HCT116 (cell line): ENCODE data around the gene PDCD5. TPM values are rescaled to one million over a fixed set of nuclear protein-coding genes. Genes with fewer than 3 reads are reported as not detected.

Experiments used
- ATAC-seq: fragments of 200-7000 bp; cut with Tn5 transposase; 2 replicates; pipeline ENCODE4 v1.9.1; 2020; ENCODE audit warnings: mild to moderate bottlenecking, moderate library complexity
- BruUV-seq: library from RNA; stranded (reverse); fragments of 400-500 nt; replicated peaks from 2 replicates; lab custom pipeline; 2021; lab: Mats Ljungman, UMichigan
- CTCF ChIA-PET: fragments of 300-600 bp; sonication (Branson Sonifier 250); formaldehyde crosslinking; loops from one replicate; lab custom pipeline; 2021; ENCODE audit warnings: antibody characterized with exemption; lab: Charles Lee
- POLR2A ChIA-PET: fragments of 300-600, 350-600 bp; sonication (Branson Sonifier 250); formaldehyde crosslinking; loops from one replicate; lab custom pipeline; 2021; ENCODE audit warnings: antibody characterized with exemption; lab: Charles Lee
- RAD21 ChIA-PET, 2 experiments: fragments of 300-600 bp; sonication (Branson Sonifier 250); formaldehyde crosslinking; loops; one replicate each; lab custom pipeline; 2023; ENCODE audit warnings: low total read pairs in 2 of 2; ENCODE audit not compliant: uncharacterized antibody in 2 of 2, unreplicated experiment in 2 of 2, low non-redundant PET in 1 of 2; lab: Charles Lee
- DNase-seq: peaks from one replicate; pipeline ENCODE4 v3.0.0-alpha.2; 2010; ENCODE audit warnings: low read depth, low spot score
- H2AFZ ChIP-seq: fragments of 200-600 bp; shearing (Covaris generic), sonication (generic); 2 replicates; pipeline ENCODE4 v1.6.1; 2017; ENCODE audit warnings: low read depth, mixed run types, mixed read lengths, antibody characterized with exemption, low read length; ENCODE audit not compliant: poor library complexity, severe bottlenecking
- H3K27ac ChIP-seq: 2 replicates; pipeline ENCODE4 v1.5.1; 2012; ENCODE audit warnings: low read depth, low read length
- H3K27me3 ChIP-seq: fragments of 200-600 bp; sonication (generic); 2 replicates; pipeline ENCODE4 v1.6.1; 2016; ENCODE audit warnings: mixed run types, low read length, mixed read lengths; ENCODE audit not compliant: insufficient read depth
- H3K36me3 ChIP-seq, 2 experiments: fragments of 200-500 bp in 1 of 2; fragments of 200-600 bp in 1 of 2; sonication (Bioruptor generic) in 1 of 2; sonication (generic) in 1 of 2; 2 replicates each; pipeline versions ENCODE4 v1.5.1 to v1.6.1; 2014 to 2016; ENCODE audit warnings: low read length in 2 of 2, inconsistent platforms in 1 of 2, mixed read lengths in 1 of 2, mixed run types in 1 of 2; ENCODE audit not compliant: insufficient read depth in 2 of 2, control insufficient read depth in 1 of 2
- H3K4me1 ChIP-seq, 2 experiments: fragments of 200-600 bp in 1 of 2; sonication (generic) in 1 of 2; 2 replicates each; pipeline versions ENCODE4 v1.5.1 to v1.6.1; 2012 to 2017; ENCODE audit warnings: low read length in 2 of 2, inconsistent platforms in 1 of 2, mild to moderate bottlenecking in 1 of 2, mixed read lengths in 1 of 2, mixed run types in 1 of 2, moderate library complexity in 1 of 2; ENCODE audit not compliant: insufficient read depth in 2 of 2, control insufficient read depth in 1 of 2
- H3K4me2 ChIP-seq: fragments of 200-600 bp; sonication (generic); 2 replicates; pipeline ENCODE4 v1.6.1; 2017; ENCODE audit warnings: mixed run types, low read length, mixed read lengths
- H3K4me3 ChIP-seq, 2 experiments: fragments of 200-600 bp in 1 of 2; sonication (generic) in 1 of 2; replicated peaks in 1 of 2; 2 replicates each; pipeline ENCODE4 v1.5.1; 2011 to 2016; ENCODE audit warnings: low read length in 2 of 2, control low read depth in 1 of 2, low read depth in 1 of 2, mild to moderate bottlenecking in 1 of 2, mixed read lengths in 1 of 2, mixed run types in 1 of 2
- H3K79me2 ChIP-seq: fragments of 200-600 bp; sonication (generic); 2 replicates; pipeline ENCODE4 v1.6.1; 2017; ENCODE audit warnings: mild to moderate bottlenecking, mixed run types, low read length, moderate library complexity, mixed read lengths; ENCODE audit not compliant: insufficient read depth
- H3K9ac ChIP-seq: fragments of 200-600 bp; sonication (generic); 2 replicates; pipeline ENCODE4 v1.6.1; 2016; ENCODE audit warnings: low read length, mixed read lengths
- H3K9me2 ChIP-seq: fragments of 200-600 bp; sonication (generic), shearing (Covaris generic); 2 replicates; pipeline ENCODE4 v1.6.1; 2017; ENCODE audit warnings: mixed run types, mild to moderate bottlenecking, moderate library complexity; ENCODE audit not compliant: insufficient read depth
- H3K9me3 ChIP-seq, 2 experiments: fragments of 200-500 bp in 1 of 2; fragments of 200-600 bp in 1 of 2; sonication (Bioruptor generic) in 1 of 2; sonication (generic) in 1 of 2; 2 replicates each; pipeline ENCODE4 v1.6.1; 2014 to 2017; ENCODE audit warnings: low read length in 2 of 2, mixed read lengths in 2 of 2, inconsistent platforms in 1 of 2, low read depth in 1 of 2, mild to moderate bottlenecking in 1 of 2, mixed run types in 1 of 2, moderate library complexity in 1 of 2; ENCODE audit not compliant: control insufficient read depth in 1 of 2, insufficient read depth in 1 of 2
- H4K20me1 ChIP-seq: fragments of 200-600 bp; sonication (generic), shearing (Covaris generic); 2 replicates; pipeline ENCODE4 v1.6.1; 2017; ENCODE audit warnings: mixed run types, mild to moderate bottlenecking, moderate library complexity; ENCODE audit not compliant: insufficient read depth
- CBX3 ChIP-seq: IDR thresholded peaks from 2 replicates; pipeline ENCODE4 v1.6.1; 2012; ENCODE audit warnings: low read depth
- EZH2phosphoT487 ChIP-seq: fragments of 200-600 bp; IDR thresholded peaks from 2 replicates; pipeline ENCODE4 v1.6.1; 2018; ENCODE audit warnings: antibody characterized with exemption, borderline replicate concordance
- POLR2AphosphoS5 ChIP-seq: IDR thresholded peaks from 2 replicates; pipeline ENCODE4 v1.6.1; 2011; ENCODE audit warnings: mild to moderate bottlenecking, low read depth, low read length, moderate library complexity
- ZBTB33 ChIP-seq: IDR thresholded peaks from 2 replicates; pipeline ENCODE4 v1.6.1; 2011; ENCODE audit warnings: mild to moderate bottlenecking, low read length, moderate library complexity; ENCODE audit not compliant: insufficient replicate concordance; ENCODE audit errors: extremely low read depth
- ZNF274 ChIP-seq: fragments of 200-500 bp; sonication (Bioruptor generic); IDR thresholded peaks from 2 replicates; pipeline ENCODE4 v1.6.1; 2014; ENCODE audit warnings: mild to moderate bottlenecking, low read depth, low read length, inconsistent platforms
- intact Hi-C: fragments of 100-400 bp; cut with micrococcal nuclease; formaldehyde crosslinking; loops from 2 replicates; pipeline ENCODE4 v1.10.0; 2022
- total RNA-seq: library from RNA; stranded (reverse); gene quantifications from one replicate; pipeline ENCODE4 v1.2.1, GENCODE V29; 2021; ENCODE audit not compliant: unreplicated experiment
- TF ChIP-seq, protein P1 (sequence below), 3 experiments: fragments of 200-600 bp in 1 of 3; sonication (generic) in 1 of 3; IDR thresholded peaks in 2 of 3; conservative IDR thresholded peaks in 1 of 3; 2 replicates each; pipeline ENCODE4 v1.5.1; 2012 to 2017; ENCODE audit warnings: low read depth in 2 of 3, low read length in 2 of 3, antibody characterized with exemption in 1 of 3, borderline replicate concordance in 1 of 3, control low read depth in 1 of 3, mild to moderate bottlenecking in 1 of 3, mixed read lengths in 1 of 3, mixed run types in 1 of 3, moderate library complexity in 1 of 3; ENCODE audit not compliant: insufficient read depth in 1 of 3

PDCD5 gene
- total RNA-seq, 1 experiment from 2014 or later: 143 TPM

DNA sequence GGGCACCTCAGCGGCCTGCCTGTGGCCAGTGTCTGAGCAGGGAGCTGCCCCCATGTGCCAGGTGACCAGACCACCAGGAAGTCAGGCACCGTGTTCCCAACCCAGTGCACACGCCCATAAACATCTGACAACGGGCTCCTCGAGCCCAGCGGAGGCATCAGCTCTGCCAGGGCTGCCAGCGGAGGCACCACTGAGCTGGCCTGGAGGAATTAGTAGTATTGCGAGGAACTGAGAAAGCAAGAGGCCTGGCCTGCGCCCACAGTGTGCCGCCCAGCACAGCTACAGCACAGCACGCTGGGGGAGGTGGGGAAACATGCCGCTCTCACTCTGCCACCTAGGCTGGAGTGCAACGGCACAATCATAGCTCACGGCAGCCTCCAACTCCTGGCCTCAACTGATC is 49.3 kb downstream of the PDCD5 start:
- BruUV-seq: no TSS peak

GRCh38 chr19:32631381-32631780 is 50.4 kb downstream of the PDCD5 start:
- Histone ChIP-seq H3K36me3 (peaks cover 14 to 17% of the 10 kb centered on the region in 2 experiments; a peak in 3 of 4 replicates), H3K4me3 (no peak overlapping the region), H3K9me3 (no peaks in the 10 kb centered on the region), H2AFZ (no peak overlapping the region), H3K27me3 (no peaks in the 10 kb centered on the region), H3K4me2 (no peak overlapping the region), H4K20me1 (no peaks in the 10 kb centered on the region), H3K9me2 (no peaks in the 10 kb centered on the region), H3K79me2 (no peaks in the 10 kb centered on the region), H3K27ac (no peak overlapping the region), H3K9ac (no peak overlapping the region), H3K4me1 (no peaks in the 10 kb centered on the region)
- POLR2A ChIA-PET: no interaction called here
- DNase-seq (no peak), ATAC-seq (no peak)
- intact Hi-C loops: no loop called here
- CTCF ChIA-PET: no interaction called here
- RAD21 ChIA-PET: no interaction called here
- BruUV-seq: no TSS peak
- no peak for TF ChIP-seq CBX3
- no peak for TF ChIP-seq ZBTB33
- no peak for TF ChIP-seq EZH2phosphoT487
- no peak for TF ChIP-seq ZNF274

More for the DNA sequence above, 49.3 kb downstream of the PDCD5 start:
- H3K9me3 ChIP-seq: no peaks in the 10 kb centered on the region
- H3K79me2 ChIP-seq: no peaks in the 10 kb centered on the region
- POLR2A ChIA-PET: no interaction called here
- no peaks in the 10 kb centered on the region for H3K27me3 ChIP-seq
- H4K20me1 ChIP-seq: no peaks in the 10 kb centered on the region
- DNase-seq (no peak), ATAC-seq (peak; percentile 79)
- TF ChIP-seq POLR2AphosphoS5 (no peak), CBX3 (no peak)
- TF ChIP-seq, protein P1, sequence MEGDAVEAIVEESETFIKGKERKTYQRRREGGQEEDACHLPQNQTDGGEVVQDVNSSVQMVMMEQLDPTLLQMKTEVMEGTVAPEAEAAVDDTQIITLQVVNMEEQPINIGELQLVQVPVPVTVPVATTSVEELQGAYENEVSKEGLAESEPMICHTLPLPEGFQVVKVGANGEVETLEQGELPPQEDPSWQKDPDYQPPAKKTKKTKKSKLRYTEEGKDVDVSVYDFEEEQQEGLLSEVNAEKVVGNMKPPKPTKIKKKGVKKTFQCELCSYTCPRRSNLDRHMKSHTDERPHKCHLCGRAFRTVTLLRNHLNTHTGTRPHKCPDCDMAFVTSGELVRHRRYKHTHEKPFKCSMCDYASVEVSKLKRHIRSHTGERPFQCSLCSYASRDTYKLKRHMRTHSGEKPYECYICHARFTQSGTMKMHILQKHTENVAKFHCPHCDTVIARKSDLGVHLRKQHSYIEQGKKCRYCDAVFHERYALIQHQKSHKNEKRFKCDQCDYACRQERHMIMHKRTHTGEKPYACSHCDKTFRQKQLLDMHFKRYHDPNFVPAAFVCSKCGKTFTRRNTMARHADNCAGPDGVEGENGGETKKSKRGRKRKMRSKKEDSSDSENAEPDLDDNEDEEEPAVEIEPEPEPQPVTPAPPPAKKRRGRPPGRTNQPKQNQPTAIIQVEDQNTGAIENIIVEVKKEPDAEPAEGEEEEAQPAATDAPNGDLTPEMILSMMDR (IDR thresholded peaks at IDR 0.05 in 2 of 3, conservative IDR thresholded peaks at IDR 0.05 in 1 of 3; ENCODE audit: borderline replicate concordance in 1 of 3, insufficient read depth in 1 of 3, low read depth in 2 of 3, low read length in 2 of 3): peak in 1 of 3 experiments; percentile 28; a peak in 2 of 6 replicates
- H3K4me1 ChIP-seq: no peaks in the 10 kb centered on the region
- RAD21 ChIA-PET: no interaction called here
- no peak overlapping the region for H3K4me3 ChIP-seq
- no peak overlapping the region for H3K9ac ChIP-seq
- peaks cover 13 to 14% of the 10 kb centered on the region in 2 experiments; a peak in 3 of 4 replicates for H3K36me3 ChIP-seq
- H3K27ac ChIP-seq: no peak overlapping the region
- H3K9me2 ChIP-seq: no peaks in the 10 kb centered on the region
- no peak overlapping the region for H2AFZ ChIP-seq
- intact Hi-C loops: no loop called here
- no peak overlapping the region for H3K4me2 ChIP-seq
- CTCF ChIA-PET: no interaction called here
